ENCODE data around the gene RNF31. TPM values are rescaled to one million over a fixed set of nuclear protein-coding genes. Genes with fewer than 3 reads are reported as not detected.

The RNF31 gene
- total and polyA plus RNA-seq, 2 of the 13 experiments (the other 11 are each of a cell fraction or from before 2014, with no cell fraction given): 48.2 to 86.8 TPM

DNA sequence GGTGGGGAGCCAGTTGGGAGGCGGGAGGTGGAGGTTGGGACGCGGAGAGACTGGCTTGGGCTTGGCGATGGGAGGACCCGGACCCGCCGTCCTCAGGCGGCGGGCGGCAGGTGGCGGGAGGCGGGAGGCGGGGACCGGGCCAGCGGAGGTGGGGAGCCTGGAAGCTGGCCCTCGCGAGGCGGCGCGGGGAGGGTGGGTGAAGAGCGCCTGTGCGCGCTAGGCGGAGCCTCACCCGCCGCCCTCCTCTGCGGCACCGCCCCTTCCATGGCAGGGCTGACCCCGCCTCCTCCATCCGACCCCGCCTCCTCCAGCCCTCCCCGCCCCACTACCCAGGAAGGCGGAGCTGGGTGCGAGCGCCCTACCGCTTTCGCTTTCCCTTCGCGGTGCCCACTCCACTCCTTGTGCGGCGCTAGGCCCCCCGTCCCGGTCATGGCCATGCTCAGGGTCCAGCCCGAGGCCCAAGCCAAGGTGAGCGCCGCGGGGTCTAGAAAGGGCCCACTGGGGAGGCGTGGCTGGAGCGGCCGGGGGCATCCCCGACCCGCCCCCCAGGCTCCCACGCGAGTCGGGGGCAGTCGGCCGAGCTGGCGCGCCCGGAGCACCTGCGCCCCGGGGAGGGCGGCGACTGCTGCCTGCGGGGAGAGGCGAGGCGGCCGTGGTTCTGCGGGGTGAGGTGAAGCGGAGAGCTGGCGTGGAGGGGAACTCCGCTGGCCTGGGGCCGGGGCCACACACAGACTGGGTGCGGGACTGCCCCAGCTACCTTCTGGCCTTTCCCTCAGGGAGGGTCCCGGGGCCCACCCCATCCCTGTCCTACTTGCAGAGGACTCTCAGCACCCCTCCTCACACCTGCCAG is 11.2 kb upstream of the RNF31 start, which contains the start of gene PSME1 (continued):
- TF ChIP-seq ZNF737 (CRISPR knock-in tag; IDR thresholded peaks at IDR 0.05; ENCODE audit: borderline replicate concordance) (no peak), CAMTA2 (CRISPR knock-in tag; IDR thresholded peaks at IDR 0.05; ENCODE audit: borderline replicate concordance) (peak; percentile 94), CEBPG (CRISPR knock-in tag; IDR thresholded peaks at IDR 0.05) (peak; percentile 16; the same call in 1 of the 2 replicates), RNF2 (conservative IDR thresholded peaks at IDR 0.05; ENCODE audit: low read depth) (peak; percentile 55; the same call in 1 of the 2 replicates), YEATS2 (CRISPR knock-in tag; IDR thresholded peaks at IDR 0.05; ENCODE audit: borderline replicate concordance) (peak; percentile 71), RFX3 (CRISPR knock-in tag; IDR thresholded peaks at IDR 0.05) (no peak; the same call in 1 of the 2 replicates), ZNF441 (CRISPR knock-in tag; IDR thresholded peaks at IDR 0.05; ENCODE audit: borderline replicate concordance) (no peak; the same call in 1 of the 2 replicates), SOX5 (CRISPR knock-in tag; IDR thresholded peaks at IDR 0.05; ENCODE audit: borderline replicate concordance) (peak; percentile 49; the same call in 1 of the 2 replicates), HOXA3 (CRISPR knock-in tag; IDR thresholded peaks at IDR 0.05) (peak; percentile 89), ZNF558 (CRISPR knock-in tag; IDR thresholded peaks at IDR 0.05; ENCODE audit: borderline replicate concordance) (no peak), ZNF264 (CRISPR knock-in tag; IDR thresholded peaks at IDR 0.05) (peak; percentile 45; the same call in 1 of the 2 replicates), ZNF660 (CRISPR knock-in tag; IDR thresholded peaks at IDR 0.05; ENCODE audit: borderline replicate concordance, low read depth) (no peak; the same call in 1 of the 2 replicates), CBX2 (IDR thresholded peaks at IDR 0.05; ENCODE audit: low read depth, low read length) (no peak), CBX2 (CRISPR knock-in tag; IDR thresholded peaks at IDR 0.05; ENCODE audit: low read depth) (peak; percentile 36; the same call in 1 of the 2 replicates)
- TF ChIP-seq, protein P1, sequence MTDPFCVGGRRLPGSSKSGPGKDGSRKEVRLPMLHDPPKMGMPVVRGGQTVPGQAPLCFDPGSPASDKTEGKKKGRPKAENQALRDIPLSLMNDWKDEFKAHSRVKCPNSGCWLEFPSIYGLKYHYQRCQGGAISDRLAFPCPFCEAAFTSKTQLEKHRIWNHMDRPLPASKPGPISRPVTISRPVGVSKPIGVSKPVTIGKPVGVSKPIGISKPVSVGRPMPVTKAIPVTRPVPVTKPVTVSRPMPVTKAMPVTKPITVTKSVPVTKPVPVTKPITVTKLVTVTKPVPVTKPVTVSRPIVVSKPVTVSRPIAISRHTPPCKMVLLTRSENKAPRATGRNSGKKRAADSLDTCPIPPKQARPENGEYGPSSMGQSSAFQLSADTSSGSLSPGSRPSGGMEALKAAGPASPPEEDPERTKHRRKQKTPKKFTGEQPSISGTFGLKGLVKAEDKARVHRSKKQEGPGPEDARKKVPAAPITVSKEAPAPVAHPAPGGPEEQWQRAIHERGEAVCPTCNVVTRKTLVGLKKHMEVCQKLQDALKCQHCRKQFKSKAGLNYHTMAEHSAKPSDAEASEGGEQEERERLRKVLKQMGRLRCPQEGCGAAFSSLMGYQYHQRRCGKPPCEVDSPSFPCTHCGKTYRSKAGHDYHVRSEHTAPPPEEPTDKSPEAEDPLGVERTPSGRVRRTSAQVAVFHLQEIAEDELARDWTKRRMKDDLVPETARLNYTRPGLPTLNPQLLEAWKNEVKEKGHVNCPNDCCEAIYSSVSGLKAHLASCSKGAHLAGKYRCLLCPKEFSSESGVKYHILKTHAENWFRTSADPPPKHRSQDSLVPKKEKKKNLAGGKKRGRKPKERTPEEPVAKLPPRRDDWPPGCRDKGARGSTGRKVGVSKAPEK (CRISPR knock-in tag; IDR thresholded peaks at IDR 0.05; ENCODE audit: borderline replicate concordance): peak; percentile 7; the same call in 1 of the 2 replicates
- TF ChIP-seq, protein P2, sequence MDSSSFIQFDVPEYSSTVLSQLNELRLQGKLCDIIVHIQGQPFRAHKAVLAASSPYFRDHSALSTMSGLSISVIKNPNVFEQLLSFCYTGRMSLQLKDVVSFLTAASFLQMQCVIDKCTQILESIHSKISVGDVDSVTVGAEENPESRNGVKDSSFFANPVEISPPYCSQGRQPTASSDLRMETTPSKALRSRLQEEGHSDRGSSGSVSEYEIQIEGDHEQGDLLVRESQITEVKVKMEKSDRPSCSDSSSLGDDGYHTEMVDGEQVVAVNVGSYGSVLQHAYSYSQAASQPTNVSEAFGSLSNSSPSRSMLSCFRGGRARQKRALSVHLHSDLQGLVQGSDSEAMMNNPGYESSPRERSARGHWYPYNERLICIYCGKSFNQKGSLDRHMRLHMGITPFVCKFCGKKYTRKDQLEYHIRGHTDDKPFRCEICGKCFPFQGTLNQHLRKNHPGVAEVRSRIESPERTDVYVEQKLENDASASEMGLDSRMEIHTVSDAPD (CRISPR knock-in tag; IDR thresholded peaks at IDR 0.05): no peak
- TF ChIP-seq, protein P3, sequence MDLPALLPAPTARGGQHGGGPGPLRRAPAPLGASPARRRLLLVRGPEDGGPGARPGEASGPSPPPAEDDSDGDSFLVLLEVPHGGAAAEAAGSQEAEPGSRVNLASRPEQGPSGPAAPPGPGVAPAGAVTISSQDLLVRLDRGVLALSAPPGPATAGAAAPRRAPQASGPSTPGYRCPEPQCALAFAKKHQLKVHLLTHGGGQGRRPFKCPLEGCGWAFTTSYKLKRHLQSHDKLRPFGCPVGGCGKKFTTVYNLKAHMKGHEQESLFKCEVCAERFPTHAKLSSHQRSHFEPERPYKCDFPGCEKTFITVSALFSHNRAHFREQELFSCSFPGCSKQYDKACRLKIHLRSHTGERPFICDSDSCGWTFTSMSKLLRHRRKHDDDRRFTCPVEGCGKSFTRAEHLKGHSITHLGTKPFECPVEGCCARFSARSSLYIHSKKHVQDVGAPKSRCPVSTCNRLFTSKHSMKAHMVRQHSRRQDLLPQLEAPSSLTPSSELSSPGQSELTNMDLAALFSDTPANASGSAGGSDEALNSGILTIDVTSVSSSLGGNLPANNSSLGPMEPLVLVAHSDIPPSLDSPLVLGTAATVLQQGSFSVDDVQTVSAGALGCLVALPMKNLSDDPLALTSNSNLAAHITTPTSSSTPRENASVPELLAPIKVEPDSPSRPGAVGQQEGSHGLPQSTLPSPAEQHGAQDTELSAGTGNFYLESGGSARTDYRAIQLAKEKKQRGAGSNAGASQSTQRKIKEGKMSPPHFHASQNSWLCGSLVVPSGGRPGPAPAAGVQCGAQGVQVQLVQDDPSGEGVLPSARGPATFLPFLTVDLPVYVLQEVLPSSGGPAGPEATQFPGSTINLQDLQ (CRISPR knock-in tag; IDR thresholded peaks at IDR 0.05): no peak
- TF ChIP-seq, protein P4, sequence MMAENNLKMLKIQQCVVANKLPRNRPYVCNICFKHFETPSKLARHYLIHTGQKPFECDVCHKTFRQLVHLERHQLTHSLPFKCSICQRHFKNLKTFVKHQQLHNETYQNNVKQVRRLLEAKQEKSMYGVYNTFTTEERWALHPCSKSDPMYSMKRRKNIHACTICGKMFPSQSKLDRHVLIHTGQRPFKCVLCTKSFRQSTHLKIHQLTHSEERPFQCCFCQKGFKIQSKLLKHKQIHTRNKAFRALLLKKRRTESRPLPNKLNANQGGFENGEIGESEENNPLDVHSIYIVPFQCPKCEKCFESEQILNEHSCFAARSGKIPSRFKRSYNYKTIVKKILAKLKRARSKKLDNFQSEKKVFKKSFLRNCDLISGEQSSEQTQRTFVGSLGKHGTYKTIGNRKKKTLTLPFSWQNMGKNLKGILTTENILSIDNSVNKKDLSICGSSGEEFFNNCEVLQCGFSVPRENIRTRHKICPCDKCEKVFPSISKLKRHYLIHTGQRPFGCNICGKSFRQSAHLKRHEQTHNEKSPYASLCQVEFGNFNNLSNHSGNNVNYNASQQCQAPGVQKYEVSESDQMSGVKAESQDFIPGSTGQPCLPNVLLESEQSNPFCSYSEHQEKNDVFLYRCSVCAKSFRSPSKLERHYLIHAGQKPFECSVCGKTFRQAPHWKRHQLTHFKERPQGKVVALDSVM (CRISPR knock-in tag; IDR thresholded peaks at IDR 0.05): no peak

All from HepG2 (cell line).